ENCODE results near the gene TMEM60. TPM values are rescaled to one million over a fixed set of nuclear protein-coding genes. Genes with fewer than 3 reads are reported as not detected.

Gene TMEM60
- total and polyA plus RNA-seq, 10 of the 15 experiments (the other 5 are each of a cell fraction or from before 2014, with no cell fraction given) = 13.2 to 94.2 (median 30.2) TPM

GRCh38 chr7:77830649-77831355 lies 32.6 kb upstream of the TMEM60 start:
- no peak overlapping the region for H3K4me2 ChIP-seq (ENCODE audit: control insufficient read depth, insufficient read depth)
- peaks cover 32% of the 10 kb centered on the region for H3K79me2 ChIP-seq (ENCODE audit: control insufficient read depth, insufficient read depth, low read length)
- FAIRE-seq (no peak), ATAC-seq (no peak), DNase-seq (ENCODE audit: low read depth, low spot score) (no peak)
- ChIA-PET POLR2A (interaction anchor here (1.8 kb wide), 1 partner anchor 10 kb away, joined by 5 read pairs; no protein-coding TSS in a partner anchor), CTCF (interaction anchor here (0.5 to 0.6 kb wide), 2 partner anchors 172 to 679 kb away, joined by 3 to 4 read pairs; no protein-coding TSS in a partner anchor), RAD21 (ENCODE audit: unreplicated experiment) (no interaction called here), SMC1A (ENCODE audit: uncharacterized antibody, unreplicated experiment) (interaction anchor here (1.4 to 2.0 kb wide), 2 partner anchors 10 to 17 kb away, joined by 4 to 8 read pairs; no protein-coding TSS in a partner anchor)
- no peaks in the 10 kb centered on the region for H4K20me1 ChIP-seq (ENCODE audit: control insufficient read depth, insufficient read depth)
- H3K4me1 ChIP-seq (ENCODE audit: control insufficient read depth, insufficient read depth, low read length) = peaks cover 8% of the 10 kb centered on the region
- H3K9me3 ChIP-seq (replicated peaks; ENCODE audit: control insufficient read depth, insufficient read depth, low read length) = peaks cover 6% of the 10 kb centered on the region; the same call in 2 of the 3 replicates
- no peak overlapping the region for H3K4me3 ChIP-seq
- TF ChIP-seq STAT3 (IDR thresholded peaks at IDR 0.05; ENCODE audit: low read depth, low read length) = no peak
- TF ChIP-seq SIX5 (IDR thresholded peaks at IDR 0.05; ENCODE audit: low read depth, low read length, severe bottlenecking) = peak; percentile 7
- no peak for TF ChIP-seq KLF5 (IDR thresholded peaks at IDR 0.05; ENCODE audit: partially characterized antibody)
- TF ChIP-seq RAD51 (IDR thresholded peaks at IDR 0.05) = no peak
- no peak for TF ChIP-seq YBX1 (IDR thresholded peaks at IDR 0.05)
- no peak for TF ChIP-seq HCFC1 (IDR thresholded peaks at IDR 0.05; ENCODE audit: low read length)
- WGBS (ENCODE audit: insufficient coverage, insufficient replicate concordance, low lambda C conversion rate, missing lambda C conversion rate) = 64% methylated on average over 8 of the region's 8 CpGs
- H3K9ac ChIP-seq (ENCODE audit: control insufficient read depth, insufficient read depth, low read length) = no peak overlapping the region
- in situ Hi-C loops (cut with MboI) = no loop called here
- intact Hi-C loops (cut with micrococcal nuclease; ENCODE audit: unreplicated experiment) = no loop called here
- H3K27ac ChIP-seq (ENCODE audit: control insufficient read depth, insufficient read depth) = no peak overlapping the region
- no TSS peak for BruUV-seq (replicated peaks)
- H3K27me3 ChIP-seq (replicated peaks in 1 of 2; ENCODE audit: control insufficient read depth in 2 of 2, insufficient read depth in 2 of 2, low read length in 1 of 2) = no peaks in the 10 kb centered on the region
- H3K36me3 ChIP-seq (ENCODE audit: control insufficient read depth in 2 of 2, insufficient read depth in 2 of 2, low read length in 1 of 2) = peaks cover 0 to 2% of the 10 kb centered on the region in 2 experiments; a peak in 1 of 4 replicates
- no peak overlapping the region for H2AFZ ChIP-seq (ENCODE audit: control insufficient read depth, low read depth, low read length)

GRCh38 chr7:77827999-77828398 lies 29.8 kb upstream of the TMEM60 start:
- Histone ChIP-seq H3K79me2 (ENCODE audit: control insufficient read depth, insufficient read depth, low read length) (peaks cover 44% of the 10 kb centered on the region), H3K27ac (ENCODE audit: control insufficient read depth, insufficient read depth) (no peak overlapping the region), H3K9me3 (replicated peaks; ENCODE audit: control insufficient read depth, insufficient read depth, low read length) (peaks cover 19% of the 10 kb centered on the region; the same call in 2 of the 3 replicates), H3K36me3 (ENCODE audit: control insufficient read depth in 2 of 2, insufficient read depth in 2 of 2, low read length in 1 of 2) (no peaks in the 10 kb centered on the region), H4K20me1 (ENCODE audit: control insufficient read depth, insufficient read depth) (no peaks in the 10 kb centered on the region), H3K27me3 (replicated peaks in 1 of 2; ENCODE audit: control insufficient read depth in 2 of 2, insufficient read depth in 2 of 2, low read length in 1 of 2) (no peaks in the 10 kb centered on the region), H3K4me3 (no peak overlapping the region), H2AFZ (ENCODE audit: control insufficient read depth, low read depth, low read length) (no peak overlapping the region), H3K4me1 (ENCODE audit: control insufficient read depth, insufficient read depth, low read length) (peaks cover 18% of the 10 kb centered on the region), H3K4me2 (ENCODE audit: control insufficient read depth, insufficient read depth) (peak overlapping the region; percentile 44; the same call in 1 of the 2 replicates), H3K9ac (ENCODE audit: control insufficient read depth, insufficient read depth, low read length) (no peak overlapping the region)
- intact Hi-C loops (cut with micrococcal nuclease; ENCODE audit: unreplicated experiment) (no loop called here), in situ Hi-C loops (cut with MboI) (no loop called here)
- ATAC-seq (peak; percentile 17; the same call in 1 of the 3 replicates), DNase-seq (ENCODE audit: low read depth, low spot score) (no peak), FAIRE-seq (no peak)
- ChIA-PET POLR2A (no interaction called here), SMC1A (ENCODE audit: uncharacterized antibody, unreplicated experiment) (interaction anchor here (1.0 to 1.9 kb wide), 2 partner anchors 9 to 15 kb away, joined by 3 to 8 read pairs; no protein-coding TSS in a partner anchor), CTCF (interaction anchor here (1.6 kb wide), 1 partner anchor 15 kb away, joined by 5 read pairs; no protein-coding TSS in a partner anchor), RAD21 (ENCODE audit: unreplicated experiment) (no interaction called here)
- 11% methylated on average over 2 of the region's 2 CpGs for WGBS (ENCODE audit: insufficient coverage, insufficient replicate concordance, low lambda C conversion rate, missing lambda C conversion rate)
- BruUV-seq (replicated peaks) = no TSS peak
- TF ChIP-seq NR2C2 (IDR thresholded peaks at IDR 0.05; ENCODE audit: borderline replicate concordance, control insufficient read depth, insufficient read length, low read depth) = no peak
- TF ChIP-seq NFYB (IDR thresholded peaks at IDR 0.05; ENCODE audit: insufficient read depth, low read depth, low read length) = 0 out of 2 replicates have a peak, but pooled peaks have one; percentile 19
- TF ChIP-seq YY1 (IDR thresholded peaks at IDR 0.05; ENCODE audit: low read depth, low read length) = no peak
